A549 (cell line): ENCODE results near the gene HOXA10.

Source experiments
- CHD4 ChIP-seq: fragments of 200-600 bp; sonication (generic); IDR thresholded peaks from 2 replicates; pipeline ENCODE4 v1.6.1; 2016; ENCODE audit warnings: antibody characterized with exemption, mild to moderate bottlenecking, borderline replicate concordance
- RCOR1 ChIP-seq: fragments of 150-350 bp; IDR thresholded peaks from 2 replicates; pipeline ENCODE4 v1.6.1; 2014; ENCODE audit warnings: antibody characterized with exemption, low read length, low read depth
- TF ChIP-seq, protein P1 (sequence below): fragments of >200 bp; sonication (Bioruptor Twin); formaldehyde crosslinking; IDR thresholded peaks from 3 replicates; pipeline ENCODE4 v1.5.1; 2016

DNA sequence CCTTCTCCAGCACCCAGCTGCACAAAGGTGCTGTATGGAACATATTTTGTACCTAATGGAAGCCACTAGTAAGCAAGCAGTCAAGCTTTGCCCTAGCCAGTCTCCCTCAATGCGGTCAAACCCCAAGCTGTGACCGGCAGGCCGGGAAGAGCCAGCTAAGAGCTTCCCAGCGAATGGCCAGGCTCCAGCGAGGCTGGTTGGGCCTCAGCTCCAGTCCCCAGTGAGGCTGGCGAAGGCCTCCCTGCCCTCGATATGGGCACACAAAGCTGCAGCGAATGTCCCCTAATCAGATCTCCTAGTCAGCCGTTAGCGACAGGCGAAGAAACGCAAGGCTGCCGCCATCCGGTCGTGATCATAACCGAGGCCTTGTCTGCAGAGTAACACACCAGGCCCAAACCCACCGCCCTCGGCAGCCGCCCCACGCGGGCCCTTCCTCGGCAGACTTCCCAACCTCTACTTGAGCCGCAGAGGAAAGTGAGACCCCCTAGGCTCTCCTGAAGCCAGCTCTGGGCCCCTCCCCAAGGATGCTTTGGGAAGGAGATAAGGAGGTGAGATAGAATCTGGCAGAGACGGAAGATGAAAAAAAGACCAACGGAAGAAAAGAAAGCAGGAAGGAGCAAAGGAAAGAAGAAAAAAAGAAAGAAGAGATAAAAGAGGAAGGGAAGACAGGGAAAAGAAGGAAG, 5.7 kb downstream of the HOXA10 start:
- TF ChIP-seq RCOR1: no peak
- TF ChIP-seq CHD4: no peak
- TF ChIP-seq, protein P1, sequence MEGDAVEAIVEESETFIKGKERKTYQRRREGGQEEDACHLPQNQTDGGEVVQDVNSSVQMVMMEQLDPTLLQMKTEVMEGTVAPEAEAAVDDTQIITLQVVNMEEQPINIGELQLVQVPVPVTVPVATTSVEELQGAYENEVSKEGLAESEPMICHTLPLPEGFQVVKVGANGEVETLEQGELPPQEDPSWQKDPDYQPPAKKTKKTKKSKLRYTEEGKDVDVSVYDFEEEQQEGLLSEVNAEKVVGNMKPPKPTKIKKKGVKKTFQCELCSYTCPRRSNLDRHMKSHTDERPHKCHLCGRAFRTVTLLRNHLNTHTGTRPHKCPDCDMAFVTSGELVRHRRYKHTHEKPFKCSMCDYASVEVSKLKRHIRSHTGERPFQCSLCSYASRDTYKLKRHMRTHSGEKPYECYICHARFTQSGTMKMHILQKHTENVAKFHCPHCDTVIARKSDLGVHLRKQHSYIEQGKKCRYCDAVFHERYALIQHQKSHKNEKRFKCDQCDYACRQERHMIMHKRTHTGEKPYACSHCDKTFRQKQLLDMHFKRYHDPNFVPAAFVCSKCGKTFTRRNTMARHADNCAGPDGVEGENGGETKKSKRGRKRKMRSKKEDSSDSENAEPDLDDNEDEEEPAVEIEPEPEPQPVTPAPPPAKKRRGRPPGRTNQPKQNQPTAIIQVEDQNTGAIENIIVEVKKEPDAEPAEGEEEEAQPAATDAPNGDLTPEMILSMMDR: no peak
